GM19395 (cell line): ENCODE results near the gene ZNF524.

Experiments used
- ATAC-seq: cut with Tn5 transposase; IDR thresholded peaks from one replicate; pipeline ENCODE4 v1.9.1; 2021; ENCODE audit warnings: mild to moderate bottlenecking, moderate library complexity; ENCODE audit not compliant: unreplicated experiment

Gene ZNF524

DNA sequence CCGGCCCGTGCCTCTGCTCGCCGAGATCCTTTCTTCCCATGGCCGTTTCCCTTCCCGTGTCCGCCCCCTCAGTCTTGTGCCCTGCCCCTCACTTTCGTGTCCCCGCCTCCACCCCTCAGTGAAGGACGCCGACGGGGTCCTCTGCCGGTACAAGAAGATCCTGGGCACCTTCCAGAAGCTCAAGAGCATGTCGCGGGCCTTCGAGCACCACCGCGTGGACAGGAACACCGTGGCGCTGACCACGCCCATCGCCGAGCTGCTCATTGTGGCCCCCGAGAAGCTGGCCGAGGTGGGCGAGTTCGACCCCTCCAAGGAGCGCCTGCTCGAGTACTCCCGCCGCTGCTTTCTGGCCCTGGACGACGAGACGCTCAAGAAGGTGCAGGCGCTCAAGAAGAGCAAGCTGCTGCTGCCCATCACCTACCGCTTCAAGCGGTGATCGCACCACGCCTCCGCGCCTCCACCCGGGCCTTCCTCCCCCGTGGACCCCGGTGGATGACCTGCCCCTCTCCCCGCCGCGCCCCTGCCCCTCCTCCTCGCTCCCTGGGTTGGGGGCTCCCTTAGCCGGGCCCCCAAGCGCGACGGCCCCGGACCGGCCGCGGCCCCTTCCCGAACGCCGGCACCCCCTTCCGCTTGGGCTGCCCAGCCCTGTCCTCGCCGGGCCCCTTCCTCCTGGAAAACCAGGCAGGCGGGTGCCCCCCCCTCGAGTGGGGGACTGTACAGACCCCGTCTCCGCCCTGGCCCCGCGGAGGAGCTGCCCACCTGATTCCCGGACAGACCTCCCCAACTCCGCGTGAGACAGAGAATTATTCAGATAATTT, 52.4 kb downstream of the ZNF524 start:
- no peak for ATAC-seq
